ENCODE results near the gene RAB3IL1.

- TF ChIP-seq CTCF (IDR thresholded peaks at IDR 0.05) = no peak
- TF ChIP-seq POLR2A (IDR thresholded peaks at IDR 0.05) = no peak
Measured at GRCh38 chr11:61925736-61926135, 8.4 kb upstream of the RAB3IL1 start.
